Muscle layer of duodenum (tissue), 2 donors: ENCODE data around the gene APC.

Source experiments
- H3K27ac ChIP-seq: one replicate; pipeline ENCODE4 v1.7.0; 2013; ENCODE audit warnings: mild to moderate bottlenecking, low read length
- H3K27me3 ChIP-seq: one replicate; pipeline ENCODE4 v1.7.0; 2013; ENCODE audit warnings: low read depth, mild to moderate bottlenecking, control low read depth, low read length
- H3K36me3 ChIP-seq, 2 donors: one replicate each; pipeline ENCODE4 v1.7.0; 2013; ENCODE audit warnings: low read length in 2 of 2, control low read depth in 1 of 2, mild to moderate bottlenecking in 1 of 2; ENCODE audit not compliant: insufficient read depth in 2 of 2, control insufficient read depth in 1 of 2
- H3K4me1 ChIP-seq, 2 donors: one replicate each; pipeline ENCODE4 v1.7.0; 2013; ENCODE audit warnings: low read length in 2 of 2, mild to moderate bottlenecking in 2 of 2, control low read depth in 1 of 2, moderate library complexity in 1 of 2; ENCODE audit not compliant: insufficient read depth in 2 of 2, control insufficient read depth in 1 of 2
- H3K4me3 ChIP-seq, 2 donors: one replicate each; pipeline ENCODE4 v1.7.0; 2013; ENCODE audit warnings: low read length in 2 of 2, low read depth in 1 of 2, mild to moderate bottlenecking in 1 of 2
- H3K9me3 ChIP-seq, 2 donors: one replicate each; pipeline ENCODE4 v1.7.0; 2013; ENCODE audit warnings: low read length in 2 of 2, control low read depth in 1 of 2, mild to moderate bottlenecking in 1 of 2; ENCODE audit not compliant: control insufficient read depth in 1 of 2
- donor health status: healthy.

The APC gene

GRCh38 chr5:112823181-112823580 lies 85.5 kb downstream of the APC start:
- no peaks in the 10 kb centered on the region for H3K4me1 ChIP-seq
- H3K27ac ChIP-seq, result no peak overlapping the region
- H3K4me3 ChIP-seq, result no peak overlapping the region
- H3K27me3 ChIP-seq, result no peaks in the 10 kb centered on the region
- peaks cover 46 to 47% of the 10 kb centered on the region in 2 donors for H3K36me3 ChIP-seq
- H3K9me3 ChIP-seq, result no peaks in the 10 kb centered on the region

- H3K4me1 ChIP-seq, result no peaks in the 10 kb centered on the region
- H3K36me3 ChIP-seq, result peaks cover 46 to 52% of the 10 kb centered on the region in 2 donors
- H3K27me3 ChIP-seq, result no peaks in the 10 kb centered on the region
- no peak overlapping the region for H3K4me3 ChIP-seq
- no peaks in the 10 kb centered on the region for H3K9me3 ChIP-seq
- H3K27ac ChIP-seq, result no peak overlapping the region
Measured at GRCh38 chr5:112823656-112824055, 86.0 kb downstream of the APC start.

GRCh38 chr5:112824197-112824596 lies 86.5 kb downstream of the APC start:
- Histone ChIP-seq H3K9me3 (no peaks in the 10 kb centered on the region), H3K27ac (no peak overlapping the region), H3K4me3 (no peak overlapping the region), H3K27me3 (no peaks in the 10 kb centered on the region), H3K36me3 (peaks cover 43 to 52% of the 10 kb centered on the region in 2 donors), H3K4me1 (no peaks in the 10 kb centered on the region)

- no peaks in the 10 kb centered on the region for H3K27me3 ChIP-seq
- H3K4me1 ChIP-seq, result no peaks in the 10 kb centered on the region
- H3K9me3 ChIP-seq, result no peaks in the 10 kb centered on the region
- H3K36me3 ChIP-seq, result peaks cover 23 to 50% of the 10 kb centered on the region in 2 donors
- no peak overlapping the region for H3K4me3 ChIP-seq
- H3K27ac ChIP-seq, result no peak overlapping the region
Measured at GRCh38 chr5:112830378-112830777, 92.7 kb downstream of the APC start.

GRCh38 chr5:112833971-112834370 lies 96.3 kb downstream of the APC start:
- Histone ChIP-seq H3K27me3 (no peaks in the 10 kb centered on the region), H3K4me3 (no peak overlapping the region), H3K27ac (no peak overlapping the region), H3K9me3 (no peaks in the 10 kb centered on the region), H3K36me3 (peaks cover 30 to 52% of the 10 kb centered on the region in 2 donors), H3K4me1 (no peaks in the 10 kb centered on the region)

DNA sequence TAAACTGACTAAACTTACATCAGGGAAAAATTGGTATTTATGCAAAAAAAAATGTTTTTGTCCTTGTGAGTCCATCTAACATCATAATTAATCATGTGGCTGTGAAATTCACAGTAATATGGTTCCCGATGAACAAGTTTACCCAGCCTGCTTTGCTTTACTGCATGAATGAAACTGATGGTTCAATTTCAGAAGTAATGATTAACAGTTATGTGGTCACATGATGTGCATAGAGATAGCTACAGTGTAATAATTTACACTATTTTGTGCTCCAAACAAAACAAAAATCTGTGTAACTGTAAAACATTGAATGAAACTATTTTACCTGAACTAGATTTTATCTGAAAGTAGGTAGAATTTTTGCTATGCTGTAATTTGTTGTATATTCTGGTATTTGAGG lies 106.8 kb downstream of the APC start:
- Histone ChIP-seq H3K4me3 (no peak overlapping the region), H3K9me3 (no peaks in the 10 kb centered on the region), H3K27me3 (no peaks in the 10 kb centered on the region), H3K36me3 (peaks cover 0 to 3% of the 10 kb centered on the region in 2 donors), H3K27ac (no peak overlapping the region), H3K4me1 (no peaks in the 10 kb centered on the region)

GRCh38 chr5:112846556-112846955 lies 108.9 kb downstream of the APC start:
- H3K27me3 ChIP-seq, result no peaks in the 10 kb centered on the region
- H3K4me3 ChIP-seq, result no peak overlapping the region
- H3K4me1 ChIP-seq, result no peaks in the 10 kb centered on the region
- H3K36me3 ChIP-seq, result no peaks in the 10 kb centered on the region
- H3K9me3 ChIP-seq, result no peaks in the 10 kb centered on the region
- no peak overlapping the region for H3K27ac ChIP-seq

DNA sequence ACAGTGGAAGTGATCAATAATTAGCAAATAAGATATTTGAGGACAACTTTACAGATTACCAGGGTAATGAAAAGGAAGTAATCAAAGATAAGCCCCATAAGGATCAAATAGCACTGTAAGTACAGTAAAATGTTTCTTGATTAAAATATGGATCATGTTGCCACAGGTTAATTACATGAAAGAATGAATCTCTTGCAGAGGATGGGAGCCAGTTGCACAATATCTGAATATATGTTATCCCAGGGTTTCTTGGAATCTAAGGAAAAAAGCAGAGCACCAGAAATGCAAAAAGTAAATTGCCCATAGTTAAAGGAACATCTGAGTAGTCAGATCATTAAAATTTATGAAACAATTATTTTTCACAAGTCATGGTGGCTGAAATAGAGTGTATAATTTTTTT lies 109.6 kb downstream of the APC start:
- H3K4me3 ChIP-seq, result no peak overlapping the region
- H3K27ac ChIP-seq, result no peak overlapping the region
- no peaks in the 10 kb centered on the region for H3K27me3 ChIP-seq
- H3K36me3 ChIP-seq, result no peaks in the 10 kb centered on the region
- no peaks in the 10 kb centered on the region for H3K9me3 ChIP-seq
- no peaks in the 10 kb centered on the region for H3K4me1 ChIP-seq

DNA sequence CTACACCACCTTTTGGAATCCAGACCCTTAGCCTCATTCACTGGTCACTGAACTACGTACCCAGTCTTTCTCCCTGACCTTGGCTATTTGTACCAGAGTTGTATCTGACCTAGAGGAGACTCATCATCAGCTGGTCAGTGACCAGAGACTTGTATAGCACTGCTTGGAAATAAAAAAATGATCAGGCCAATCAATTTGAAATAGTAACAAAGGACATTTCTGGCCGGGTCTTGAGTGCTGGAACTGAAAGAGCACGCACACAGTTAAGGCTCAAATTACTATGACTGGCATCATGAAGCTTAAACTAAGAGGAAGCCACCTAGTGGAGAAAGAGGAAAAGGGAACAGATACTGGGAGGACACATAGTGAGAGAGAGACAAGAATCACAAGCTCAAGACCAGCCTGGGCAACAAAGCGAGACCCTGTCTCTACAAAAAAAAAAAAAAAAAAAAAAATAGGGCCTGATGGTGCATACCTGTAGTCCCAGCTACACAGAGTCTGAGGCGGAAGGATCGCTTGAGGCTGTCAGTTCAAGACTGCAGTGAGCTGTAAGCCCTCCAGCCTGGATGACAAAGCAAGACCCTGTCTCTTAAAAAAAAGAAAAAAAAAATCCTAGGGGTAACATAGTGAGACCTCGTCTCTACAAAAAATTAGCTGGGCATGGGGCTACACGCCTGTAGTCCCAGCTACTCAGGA lies 110.6 kb downstream of the APC start:
- no peak overlapping the region for H3K27ac ChIP-seq
- H3K9me3 ChIP-seq, result no peaks in the 10 kb centered on the region
- no peaks in the 10 kb centered on the region for H3K36me3 ChIP-seq
- no peaks in the 10 kb centered on the region for H3K4me1 ChIP-seq
- peak overlapping the region in 1 of 2 donors; percentile 35 for H3K4me3 ChIP-seq
- no peaks in the 10 kb centered on the region for H3K27me3 ChIP-seq

GRCh38 chr5:112849912-112850311 lies 112.2 kb downstream of the APC start:
- Histone ChIP-seq H3K4me1 (no peaks in the 10 kb centered on the region), H3K27me3 (no peaks in the 10 kb centered on the region), H3K9me3 (no peaks in the 10 kb centered on the region), H3K4me3 (no peak overlapping the region), H3K27ac (no peak overlapping the region), H3K36me3 (no peaks in the 10 kb centered on the region)

DNA sequence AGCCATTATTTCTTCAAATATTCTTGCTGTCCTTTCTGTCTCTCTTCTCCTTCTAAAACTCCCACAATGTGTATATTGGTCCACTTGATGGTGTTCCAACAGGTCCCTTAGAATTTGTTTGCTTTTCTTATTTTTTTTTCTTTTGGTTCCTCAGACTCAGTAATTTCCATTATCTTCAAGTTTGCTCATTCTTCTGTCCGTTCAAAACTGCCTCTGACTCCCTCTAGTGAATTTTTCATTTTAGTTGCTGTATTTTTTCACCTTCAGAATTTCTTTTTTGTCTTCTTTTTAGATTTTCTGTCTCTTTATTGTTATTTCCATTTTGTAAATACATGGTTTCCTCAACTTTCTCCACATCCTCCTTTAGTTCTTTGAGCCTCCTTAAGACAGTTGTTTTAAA lies 117.0 kb downstream of the APC start:
- no peaks in the 10 kb centered on the region for H3K36me3 ChIP-seq
- H3K4me3 ChIP-seq, result no peak overlapping the region
- H3K27ac ChIP-seq, result no peak overlapping the region
- peaks cover 6% of the 10 kb centered on the region for H3K27me3 ChIP-seq
- no peaks in the 10 kb centered on the region for H3K9me3 ChIP-seq
- no peaks in the 10 kb centered on the region for H3K4me1 ChIP-seq

DNA sequence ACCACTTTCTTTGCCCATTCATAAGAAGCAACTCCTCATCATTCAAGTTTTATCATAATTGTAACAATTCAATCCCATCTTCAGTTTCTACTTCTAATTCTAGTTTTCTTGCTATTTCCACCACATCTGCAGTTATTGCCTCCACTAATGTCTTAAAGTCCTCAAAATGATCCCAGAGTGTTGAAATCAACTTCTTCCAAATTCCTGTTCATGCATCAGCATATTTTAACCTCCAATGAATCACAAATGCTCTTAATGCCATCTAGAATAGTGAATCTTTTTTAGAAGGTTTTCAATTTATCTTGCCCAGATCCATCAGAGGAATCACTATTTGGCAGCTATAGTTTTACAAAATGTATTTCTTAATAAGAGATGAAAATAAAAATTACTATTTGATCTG lies 120.2 kb downstream of the APC start:
- H3K27me3 ChIP-seq, result peaks cover 6% of the 10 kb centered on the region
- peaks cover 6 to 11% of the 10 kb centered on the region in 2 donors for H3K4me1 ChIP-seq
- H3K4me3 ChIP-seq, result no peak overlapping the region
- no peak overlapping the region for H3K27ac ChIP-seq
- no peaks in the 10 kb centered on the region for H3K9me3 ChIP-seq
- peaks cover 4 to 5% of the 10 kb centered on the region in 2 donors for H3K36me3 ChIP-seq
